K562 (cell line): ENCODE results near the gene HPS4. TPM values are rescaled to one million over a fixed set of nuclear protein-coding genes. Genes with fewer than 3 reads are reported as not detected.
A peak's percentile ranks its signal among the peaks of the same experiment; 100 is the strongest.

ENCODE experiments used
- ATAC-seq: fragments of 200-7000 bp; cut with Tn5 transposase; 3 replicates; pipeline ENCODE4 v1.9.1; 2020; ENCODE audit warnings: moderate library complexity
- BruUV-seq: library from RNA; stranded (reverse); fragments of 400-500 nt; replicated peaks from 2 replicates; lab custom pipeline; 2021; lab: Mats Ljungman, UMichigan
- CTCF ChIA-PET: fragments of 300-600 bp; formaldehyde crosslinking; extraction: SDS; loops from one replicate; lab custom pipeline; 2021; ENCODE audit warnings: low intra/inter-chr PET ratio; lab: Yijun Ruan, JAX
- POLR2A ChIA-PET: fragments of 300-600, 350-650 bp; sonication (Branson Sonifier 250); formaldehyde crosslinking; extraction: SDS; loops from one replicate; lab custom pipeline; 2021; ENCODE audit warnings: antibody characterized with exemption, inconsistent platforms; lab: Yijun Ruan, JAX
- DNase-seq, 4 experiments: peaks; one replicate each; pipeline versions ENCODE4 v3.0.0 to v3.0.0-alpha.2; 2011 to 2018; ENCODE audit warnings: low spot score in 3 of 4, mixed read lengths in 3 of 4; ENCODE audit errors: extremely low read depth in 1 of 4
- FAIRE-seq: peaks from 2 replicates; lab custom pipeline; 2011; peaks lifted over from hg19 to GRCh38; lab: Jason Lieb, UNC
- H2AFZ ChIP-seq: 2 replicates; pipeline ENCODE4 v1.6.0; 2011; ENCODE audit warnings: low read depth, low read length, control low read depth, inconsistent platforms
- H3K27ac ChIP-seq: fragments of 200-600 bp; 3 replicates; pipeline ENCODE4 v1.8.0; 2011; ENCODE audit warnings: low read depth, mild to moderate bottlenecking, control low read depth, inconsistent platforms, low read length, moderate library complexity, mixed read lengths; ENCODE audit errors: extremely low read depth
- H3K27me3 ChIP-seq, 2 experiments: fragments of 300-600 bp in 1 of 2; 2 replicates in 1 of 2; 3 replicates in 1 of 2; pipeline versions ENCODE4 v1.6.0 to v1.8.0; 2011; ENCODE audit warnings: inconsistent platforms in 2 of 2, low read length in 2 of 2, mild to moderate bottlenecking in 1 of 2, mixed read lengths in 1 of 2, moderate library complexity in 1 of 2; ENCODE audit not compliant: control insufficient read depth in 2 of 2, insufficient read depth in 2 of 2
- H3K36me3 ChIP-seq: fragments of 300-600 bp; 3 replicates; pipeline ENCODE4 v1.8.0; 2011; ENCODE audit warnings: mild to moderate bottlenecking, low read length, inconsistent platforms; ENCODE audit not compliant: control insufficient read depth, insufficient read depth
- H3K4me1 ChIP-seq, 2 experiments: fragments of 200-600 bp in 1 of 2; replicated peaks in 1 of 2; 2 replicates in 1 of 2; 3 replicates in 1 of 2; pipeline versions ENCODE4 v1.5.1 to v1.8.0; 2011; ENCODE audit warnings: inconsistent platforms in 2 of 2, low read length in 2 of 2, mild to moderate bottlenecking in 1 of 2, mixed read lengths in 1 of 2, moderate library complexity in 1 of 2; ENCODE audit not compliant: control insufficient read depth in 2 of 2, insufficient read depth in 2 of 2
- H3K4me2 ChIP-seq: 2 replicates; pipeline ENCODE4 v1.6.1; 2011; ENCODE audit warnings: low read length, control low read depth, inconsistent platforms, mixed read lengths; ENCODE audit not compliant: insufficient read depth
- H3K4me3 ChIP-seq: fragments of 200-600 bp; sonication (generic), shearing (Covaris generic); 2 replicates; pipeline ENCODE4 v1.5.1; 2016; ENCODE audit warnings: control low read depth, inconsistent platforms
- H3K79me2 ChIP-seq: fragments of 200-600 bp; 3 replicates; pipeline ENCODE4 v1.8.0; 2011; ENCODE audit warnings: low read length, inconsistent platforms; ENCODE audit not compliant: control insufficient read depth, insufficient read depth
- H3K9ac ChIP-seq, 2 experiments: 2 replicates each; pipeline versions ENCODE4 v1.6.0 to v1.6.1; 2011; ENCODE audit warnings: low read depth in 2 of 2, low read length in 2 of 2, control low read depth in 1 of 2, inconsistent platforms in 1 of 2, mild to moderate bottlenecking in 1 of 2, mixed read lengths in 1 of 2; ENCODE audit not compliant: insufficient read depth in 1 of 2
- H3K9me1 ChIP-seq: one replicate; pipeline ENCODE4 v1.6.0; 2011; ENCODE audit warnings: inconsistent platforms, mild to moderate bottlenecking, low read length, moderate library complexity; ENCODE audit not compliant: control insufficient read depth, insufficient read depth
- H3K9me3 ChIP-seq: replicated peaks from 2 replicates; pipeline ENCODE4 v1.5.1; 2011; ENCODE audit warnings: low read depth, low read length, inconsistent platforms; ENCODE audit not compliant: control insufficient read depth, insufficient read depth
- H4K20me1 ChIP-seq: replicated peaks from 2 replicates; pipeline ENCODE4 v1.6.1; 2011; ENCODE audit warnings: low read length, inconsistent platforms, mixed read lengths; ENCODE audit not compliant: control insufficient read depth, insufficient read depth
- BCL6 ChIP-seq: fragments of 250-450 bp; sonication (Bioruptor Pico); IDR thresholded peaks from 2 replicates; pipeline ENCODE4 v1.4.0; 2020
- KLF13 ChIP-seq: fragments of 450-650 bp; IDR thresholded peaks from 2 replicates; pipeline ENCODE4 v1.6.1; 2016; ENCODE audit warnings: missing genetic modification characterization, low read depth, mild to moderate bottlenecking, missing compliant biosample characterization, moderate library complexity, borderline replicate concordance
- RBFOX2 ChIP-seq: fragments of 200-400 bp; formaldehyde crosslinking; IDR thresholded peaks from 2 replicates; pipeline ENCODE4 v1.6.1; 2017; ENCODE audit warnings: low read depth, mild to moderate bottlenecking, low read length, moderate library complexity
- TAF15 ChIP-seq: fragments of 200-400 bp; formaldehyde crosslinking; IDR thresholded peaks from 2 replicates; pipeline ENCODE4 v1.6.1; 2017; ENCODE audit warnings: mild to moderate bottlenecking, low read depth, low read length, moderate library complexity
- U2AF1 ChIP-seq: fragments of 200-400 bp; formaldehyde crosslinking; optimal IDR thresholded peaks from 2 replicates; pipeline ENCODE3; 2017; ENCODE audit warnings: mild to moderate bottlenecking, low read depth, low read length, moderate library complexity
- ZNF124 ChIP-seq: sonication (generic); formaldehyde crosslinking; IDR thresholded peaks from 2 replicates; pipeline ENCODE4 v1.8.1; 2022; ENCODE audit warnings: missing genetic modification reagents
- ZNF212 ChIP-seq: fragments of 450-650 bp; formaldehyde crosslinking; IDR thresholded peaks from 2 replicates; pipeline ENCODE4 v1.4.0; 2020; ENCODE audit warnings: mild to moderate bottlenecking
- ZNF318 ChIP-seq, 2 experiments: fragments of 450-650 bp; IDR thresholded peaks; 2 replicates each; pipeline ENCODE4 v1.6.1; 2016; ENCODE audit warnings: mild to moderate bottlenecking in 2 of 2, borderline replicate concordance in 1 of 2, low read depth in 1 of 2, moderate library complexity in 1 of 2
- WGBS: fragments of 100-300 bp; shearing (Covaris generic); methylation state at CpG from one replicate; pipeline ENCODE4 v1.1.6; 2016; ENCODE audit warnings: low coverage, mixed read lengths; ENCODE audit not compliant: insufficient coverage; ENCODE audit errors: missing lambda C conversion rate; 5-methylcytosine and 5-hydroxymethylcytosine counted together
- in situ Hi-C: fragments of 300-500 bp; cut with MboI; formaldehyde crosslinking; loops from 4 replicates; pipeline ENCODE4 v1.15.0; 2018; ENCODE audit warnings: inconsistent platforms, mixed read lengths
- intact Hi-C: fragments of 100-400 bp; cut with micrococcal nuclease; formaldehyde crosslinking; loops from 2 replicates; pipeline ENCODE4 v1.14.2; 2022
- polyA plus RNA-seq, 8 experiments: library from polyadenylated mRNA; depleted of rRNA in 4 of 8; stranded (reverse) in 5 of 8; unstranded in 3 of 8; fragments of >200 nt; fragmentation: Nextera tagmentation in 2 of 8; fragmentation: Illumina TruSeq in 1 of 8; extraction: Ambion mirVana in 2 of 8; extraction: Trizol in 1 of 8; gene quantifications; 2 replicates each; pipeline versions ENCODE4 v1.2.1 to v1.2.3, GENCODE V29; 2011 to 2014; ENCODE audit warnings: inconsistent platforms in 1 of 8, missing spikeins in 1 of 8
- total RNA-seq, 7 experiments: library from RNA; depleted of rRNA in 6 of 7; stranded (reverse); fragments of >200 nt in 6 of 7; fragmentation: Illumina TruSeq in 2 of 7; extraction: Trizol in 2 of 7; gene quantifications; 2 replicates each; pipeline versions ENCODE4 v1.2.1 to v1.2.3, GENCODE V29; 2011 to 2021; ENCODE audit warnings: low replicate concordance in 1 of 7
- TF ChIP-seq, protein P1 (sequence below): fragments of 450-650 bp; IDR thresholded peaks from 2 replicates; pipeline ENCODE4 v1.6.1; 2017; ENCODE audit warnings: antibody characterized with exemption, mild to moderate bottlenecking

HPS4 gene
- total and polyA plus RNA-seq, 9 of the 15 experiments (the other 6 are each of a cell fraction or from before 2014, with no cell fraction given): 12.8 to 29.2 (median 25.3) TPM

- 92% methylated on average over 9 of the region's 9 CpGs for WGBS
Measured at GRCh38 chr22:26492220-26492619, 8.6 kb upstream of the HPS4 start.

More at GRCh38 chr22:26492220-26492619, 8.6 kb upstream of the HPS4 start:
- Histone ChIP-seq H3K9ac (peak overlapping the region; percentile 61 to 87; a peak in 2 of 4 replicates), H3K36me3 (peaks cover 93% of the 10 kb centered on the region), H4K20me1 (no peaks in the 10 kb centered on the region), H3K27ac (peak overlapping the region; percentile 100), H3K4me3 (no peak overlapping the region), H2AFZ (no peak overlapping the region), H3K9me3 (no peaks in the 10 kb centered on the region; the same call in 1 of the 2 replicates), H3K4me2 (no peak overlapping the region), H3K4me1 (peaks cover 13 to 26% of the 10 kb centered on the region in 2 experiments; a peak in 3 of 5 replicates), H3K79me2 (peaks cover 21% of the 10 kb centered on the region), H3K27me3 (no peaks in the 10 kb centered on the region), H3K9me1 (no peaks in the 10 kb centered on the region)
- ChIA-PET POLR2A (interaction anchor here (1.0 to 5.3 kb wide), 2 partner anchors 9 to 93 kb away, joined by 3 to 35 read pairs; partner anchors contain the start of genes HPS4 and SRRD), CTCF (no interaction called here)
- no peak for FAIRE-seq
- no peak for ATAC-seq
- TF ChIP-seq, protein P1, sequence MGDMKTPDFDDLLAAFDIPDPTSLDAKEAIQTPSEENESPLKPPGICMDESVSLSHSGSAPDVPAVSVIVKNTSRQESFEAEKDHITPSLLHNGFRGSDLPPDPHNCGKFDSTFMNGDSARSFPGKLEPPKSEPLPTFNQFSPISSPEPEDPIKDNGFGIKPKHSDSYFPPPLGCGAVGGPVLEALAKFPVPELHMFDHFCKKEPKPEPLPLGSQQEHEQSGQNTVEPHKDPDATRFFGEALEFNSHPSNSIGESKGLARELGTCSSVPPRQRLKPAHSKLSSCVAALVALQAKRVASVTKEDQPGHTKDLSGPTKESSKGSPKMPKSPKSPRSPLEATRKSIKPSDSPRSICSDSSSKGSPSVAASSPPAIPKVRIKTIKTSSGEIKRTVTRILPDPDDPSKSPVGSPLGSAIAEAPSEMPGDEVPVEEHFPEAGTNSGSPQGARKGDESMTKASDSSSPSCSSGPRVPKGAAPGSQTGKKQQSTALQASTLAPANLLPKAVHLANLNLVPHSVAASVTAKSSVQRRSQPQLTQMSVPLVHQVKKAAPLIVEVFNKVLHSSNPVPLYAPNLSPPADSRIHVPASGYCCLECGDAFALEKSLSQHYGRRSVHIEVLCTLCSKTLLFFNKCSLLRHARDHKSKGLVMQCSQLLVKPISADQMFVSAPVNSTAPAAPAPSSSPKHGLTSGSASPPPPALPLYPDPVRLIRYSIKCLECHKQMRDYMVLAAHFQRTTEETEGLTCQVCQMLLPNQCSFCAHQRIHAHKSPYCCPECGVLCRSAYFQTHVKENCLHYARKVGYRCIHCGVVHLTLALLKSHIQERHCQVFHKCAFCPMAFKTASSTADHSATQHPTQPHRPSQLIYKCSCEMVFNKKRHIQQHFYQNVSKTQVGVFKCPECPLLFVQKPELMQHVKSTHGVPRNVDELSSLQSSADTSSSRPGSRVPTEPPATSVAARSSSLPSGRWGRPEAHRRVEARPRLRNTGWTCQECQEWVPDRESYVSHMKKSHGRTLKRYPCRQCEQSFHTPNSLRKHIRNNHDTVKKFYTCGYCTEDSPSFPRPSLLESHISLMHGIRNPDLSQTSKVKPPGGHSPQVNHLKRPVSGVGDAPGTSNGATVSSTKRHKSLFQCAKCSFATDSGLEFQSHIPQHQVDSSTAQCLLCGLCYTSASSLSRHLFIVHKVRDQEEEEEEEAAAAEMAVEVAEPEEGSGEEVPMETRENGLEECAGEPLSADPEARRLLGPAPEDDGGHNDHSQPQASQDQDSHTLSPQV: no peak
- TF ChIP-seq KLF13 (no peak), U2AF1 (no peak), TAF15 (no peak), BCL6 (CRISPR knock-in tag) (no peak), RBFOX2 (peak; percentile 54; the same call in 1 of the 2 replicates), ZNF318 (IDR thresholded peaks at IDR 0.05; ENCODE audit: borderline replicate concordance in 1 of 2, low read depth in 1 of 2) (no peak), ZNF212 (CRISPR knock-in tag) (no peak), ZNF124 (CRISPR knock-in tag) (no peak)
- no TSS peak for BruUV-seq
- in situ Hi-C loops: no loop called here
- intact Hi-C loops: no loop called here
- DNase-seq: no peak
